Left lung (tissue), 14 donors: Measurements from ENCODE around the gene OR52N2. TPM values are rescaled to one million over a fixed set of nuclear protein-coding genes. Genes with fewer than 3 reads are reported as not detected.

ENCODE experiments used
- ATAC-seq: fragments of 200-7000 bp; cut with Tn5 transposase; one replicate; pipeline ENCODE4 v1.9.1; 2020; ENCODE audit warnings: moderate library complexity
- DNase-seq, 4 donors: peaks; one replicate each; pipeline ENCODE4 v3.0.0-alpha.2; 2013 to 2020
- H3K27ac ChIP-seq, 2 donors: fragments of 200-600 bp; sonication (generic) in 1 of 2; one replicate each; pipeline versions ENCODE4 v1.5.0 to v1.8.0; 2020 to 2021
- H3K27me3 ChIP-seq, 2 donors: fragments of 200-600 bp; sonication (generic) in 1 of 2; one replicate each; pipeline versions ENCODE4 v1.5.0 to v1.8.0; 2020 to 2021
- H3K36me3 ChIP-seq, 2 donors: fragments of 200-600 bp; sonication (generic) in 1 of 2; one replicate each; pipeline versions ENCODE4 v1.5.0 to v1.8.0; 2020 to 2021
- H3K4me1 ChIP-seq, 2 donors: fragments of 200-600 bp; one replicate each; pipeline ENCODE4 v1.8.0; 2021
- H3K4me3 ChIP-seq, 2 donors: fragments of 200-600 bp; sonication (generic) in 1 of 2; one replicate each; pipeline versions ENCODE4 v1.5.0 to v1.8.0; 2020 to 2021; ENCODE audit warnings: mild to moderate bottlenecking in 1 of 2
- H3K9me3 ChIP-seq, 2 donors: fragments of 200-600 bp; sonication (generic) in 1 of 2; one replicate each; pipeline versions ENCODE4 v1.5.0 to v1.8.0; 2020 to 2021
- CTCF ChIP-seq, 2 donors: fragments of 200-600 bp; sonication (generic) in 1 of 2; IDR thresholded peaks; one replicate each; pipeline versions ENCODE4 v1.5.0 to v1.8.0; 2021; ENCODE audit warnings: antibody characterized with exemption in 2 of 2
- intact Hi-C, 2 donors: fragments of 100-400 bp; cut with DNase I; formaldehyde crosslinking; loops; one replicate each; pipeline versions ENCODE4 v1.11.2 to v1.14.2; 2022
- long read RNA-seq, 12 donors: library from polyadenylated mRNA in 2 of 12; unstranded in 2 of 12; transcript quantifications; one replicate each; pipeline ENCODE4 v2.0.0 and lab custom pipeline, GENCODE V29; 2019 to 2026
- polyA plus RNA-seq, 6 donors: library from polyadenylated mRNA; unstranded; fragments of 120-200 nt; gene quantifications; one replicate each; pipeline ENCODE4 v1.2.1, GENCODE V29; 2013; ENCODE audit not compliant: insufficient read length in 6 of 6
- total RNA-seq, 2 donors: library from RNA; stranded (reverse); fragmentation: NEBNext Ultra II Directional; extraction: Animal tissue kit (Norgen Biotek cat#: 25700); gene quantifications; one replicate each; pipeline ENCODE4 v1.2.1, GENCODE V29; 2021
- donor health status: DM: no; HTN: yes; CAD: no.
- donor health status: DM: no; HTN: no; CAD: no.

OR52N2 gene
- total RNA-seq (not detected), polyA plus RNA-seq (under 1 TPM in 2 of 6 donors, not detected in 4; 0.16 to 0.18 TPM)
- long read RNA-seq, donor 1 = 0 reads
- long read RNA-seq, donor 2 = 0 reads
- long read RNA-seq, donor 3 = 0 reads
- long read RNA-seq, donor 4 = 0 reads
- long read RNA-seq, donor 5 = 0 reads
- long read RNA-seq, donor 6 = 0 reads
- long read RNA-seq, donor 7 = 0 reads
- long read RNA-seq, donor 8 = 0 reads
- long read RNA-seq, donor 9 = 0 reads
- long read RNA-seq, donor 10 = 0 reads
- long read RNA-seq, donor 11 = 0 reads
- long read RNA-seq, donor 12 = 0 reads

- intact Hi-C loops = loop anchor here in 1 of 2 donors (5.0 kb wide), 1 partner anchor 331 kb away; no protein-coding TSS in a partner anchor
- TF ChIP-seq CTCF (IDR thresholded peaks at IDR 0.05) = peak; percentile 85 to 91
- Histone ChIP-seq H3K9me3 (peaks cover 0 to 5% of the 10 kb centered on the region in 2 donors), H3K4me3 (peak within 1 kb of the TSS; percentile 35 to 51), H3K4me1 (peaks cover 0 to 13% of the 10 kb centered on the region in 2 donors), H3K27me3 (no peaks in the 10 kb centered on the region), H3K27ac (no peak within 1 kb of the TSS), H3K36me3 (no peaks in the 10 kb centered on the region)
- DNase-seq (peak; percentile 53 to 80 (median 73)), ATAC-seq (peak; percentile 100)
Measured at GRCh38 chr11:5808500-5809121, at the start of gene OR52N2. TSS of gene OR52N2 (plus strand) at chr11:5808924. CDS start at chr11:5820336, 11,412 bp downstream.

- Histone ChIP-seq H3K36me3 (no peaks in the 10 kb centered on the region), H3K27ac (no peak overlapping the region), H3K4me3 (no peak overlapping the region), H3K9me3 (no peaks in the 10 kb centered on the region), H3K27me3 (no peaks in the 10 kb centered on the region), H3K4me1 (no peaks in the 10 kb centered on the region)
- TF ChIP-seq CTCF (IDR thresholded peaks at IDR 0.05) = no peak
- intact Hi-C loops = no loop called here
- ATAC-seq (no peak), DNase-seq (no peak)
Measured at GRCh38 chr11:5767056-5767455, 41.7 kb upstream of the OR52N2 start.

- intact Hi-C loops = no loop called here
- TF ChIP-seq CTCF (IDR thresholded peaks at IDR 0.05) = no peak
Measured at GRCh38 chr11:5783255-5783654, 25.5 kb upstream of the OR52N2 start, which contains the start of gene OR52N5. TSS of gene OR52N5 (minus strand) at chr11:5783355. CDS start at chr11:5778634, 4,721 bp downstream.

GRCh38 chr11:5791165-5791564, 17.6 kb upstream of the OR52N2 start, which contains the start of gene OR52N1:
TSS of gene OR52N1 (minus strand) at chr11:5791265. CDS start at chr11:5788816, 2,449 bp downstream.
- Histone ChIP-seq H3K27ac (no peak within 1 kb of the TSS), H3K27me3 (peaks cover 0 to 4% of the 10 kb centered on the region in 2 donors), H3K36me3 (no peaks in the 10 kb centered on the region), H3K4me3 (no peak within 1 kb of the TSS), H3K4me1 (no peaks in the 10 kb centered on the region), H3K9me3 (no peaks in the 10 kb centered on the region)
- ATAC-seq = no peak
- intact Hi-C loops = no loop called here
- DNase-seq = no peak
- no peak for TF ChIP-seq CTCF (IDR thresholded peaks at IDR 0.05)

More at GRCh38 chr11:5783255-5783654, 25.5 kb upstream of the OR52N2 start, which contains the start of gene OR52N5:
- H3K9me3 ChIP-seq = no peaks in the 10 kb centered on the region
- H3K4me1 ChIP-seq = no peaks in the 10 kb centered on the region
- DNase-seq (no peak), ATAC-seq (no peak)
- no peak within 1 kb of the TSS for H3K27ac ChIP-seq
- no peaks in the 10 kb centered on the region for H3K36me3 ChIP-seq
- no peak within 1 kb of the TSS for H3K4me3 ChIP-seq
- H3K27me3 ChIP-seq = no peaks in the 10 kb centered on the region

GRCh38 chr11:5796541-5796940, 12.2 kb upstream of the OR52N2 start:
- TF ChIP-seq CTCF (IDR thresholded peaks at IDR 0.05) = no peak
- no peaks in the 10 kb centered on the region for H3K4me1 ChIP-seq
- ATAC-seq (no peak), DNase-seq (no peak)
- no peaks in the 10 kb centered on the region for H3K36me3 ChIP-seq
- H3K27me3 ChIP-seq = peaks cover 0 to 4% of the 10 kb centered on the region in 2 donors
- no peak overlapping the region for H3K27ac ChIP-seq
- no peaks in the 10 kb centered on the region for H3K9me3 ChIP-seq
- no peak overlapping the region for H3K4me3 ChIP-seq
- intact Hi-C loops = no loop called here
